Measurements from ENCODE around the gene TMEM132E.

TMEM132E gene

DNA sequence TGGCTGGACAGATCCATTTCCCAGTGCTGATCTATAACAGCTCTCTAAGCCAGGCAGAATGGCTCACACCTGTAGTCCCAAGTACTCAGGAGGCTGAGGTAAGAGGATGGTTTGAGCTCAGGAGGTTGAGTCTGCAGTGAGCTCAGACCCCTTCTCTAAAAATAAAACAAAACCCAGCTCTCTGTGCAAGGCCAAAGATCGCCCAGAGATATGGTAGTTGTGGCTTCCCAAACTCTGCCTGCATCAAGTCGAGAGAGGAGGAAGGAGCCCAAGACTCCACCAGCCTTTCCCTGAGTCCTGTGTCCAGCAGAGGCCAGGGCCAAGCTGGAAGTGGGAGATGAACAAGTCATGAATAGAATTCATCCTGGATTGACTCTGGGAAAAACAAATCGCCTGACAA is 88.8 kb downstream of the TMEM132E start:
- no peak for DNase-seq

DNA sequence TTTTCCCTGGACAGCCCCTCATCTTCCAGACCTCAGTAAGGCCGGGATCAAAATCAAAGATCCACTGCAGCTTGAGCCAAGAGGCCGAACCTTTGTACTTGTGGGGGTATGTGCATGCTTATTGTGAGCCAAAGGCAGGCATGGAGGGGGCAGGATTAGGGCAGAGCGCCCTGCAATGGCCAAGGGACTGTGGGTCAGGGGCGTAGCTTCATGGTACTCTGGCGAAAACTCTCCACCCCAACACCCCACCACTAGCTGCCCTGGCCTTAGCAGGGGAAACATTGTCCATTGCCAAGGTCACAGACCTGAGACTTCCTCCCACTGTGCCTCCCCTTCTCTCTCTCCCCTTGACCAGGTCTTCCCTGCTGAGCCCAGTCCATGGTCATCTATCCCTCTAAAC is 90.1 kb downstream of the TMEM132E start:
- DNase-seq = no peak

DNA sequence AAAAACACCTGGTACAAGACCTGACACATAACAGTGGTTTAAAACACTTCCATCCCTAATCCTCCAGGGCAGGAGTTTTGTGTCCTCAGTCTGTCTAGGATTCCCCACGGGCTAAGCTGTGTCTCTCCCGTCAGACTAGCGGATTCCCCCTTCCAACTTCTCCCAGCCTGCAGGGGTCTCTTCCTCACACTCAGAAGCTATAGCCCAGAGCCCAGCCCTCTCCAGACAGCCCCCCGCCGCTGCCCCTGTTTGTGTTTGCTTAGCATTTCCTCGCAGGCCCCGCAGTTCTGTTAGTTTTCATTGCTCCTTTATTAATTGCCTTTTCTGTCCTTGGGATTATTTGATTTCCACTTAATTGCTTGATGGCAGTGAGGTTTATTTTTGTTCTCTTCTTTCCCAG is 91.2 kb downstream of the TMEM132E start:
- DNase-seq = no peak

DNA sequence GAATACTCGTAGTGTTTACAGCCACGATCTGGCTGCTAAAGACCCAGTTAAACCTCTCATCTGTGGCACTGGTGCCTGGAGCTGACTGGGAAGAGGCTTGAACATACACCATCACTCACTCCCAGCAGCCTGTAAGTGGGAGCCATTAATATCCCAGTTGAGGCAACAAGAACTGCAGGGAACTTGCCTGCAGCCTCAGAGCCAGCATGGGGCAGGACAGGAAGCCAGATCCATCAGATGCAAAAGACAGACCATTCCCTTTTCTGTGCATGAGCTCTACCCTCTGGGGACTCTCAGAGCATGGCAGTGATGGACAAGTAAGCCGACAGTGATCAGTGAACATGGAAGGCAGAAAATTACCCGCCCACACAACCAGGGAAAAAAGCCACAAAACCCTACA is 91.8 kb downstream of the TMEM132E start:
- no peak for DNase-seq

DNA sequence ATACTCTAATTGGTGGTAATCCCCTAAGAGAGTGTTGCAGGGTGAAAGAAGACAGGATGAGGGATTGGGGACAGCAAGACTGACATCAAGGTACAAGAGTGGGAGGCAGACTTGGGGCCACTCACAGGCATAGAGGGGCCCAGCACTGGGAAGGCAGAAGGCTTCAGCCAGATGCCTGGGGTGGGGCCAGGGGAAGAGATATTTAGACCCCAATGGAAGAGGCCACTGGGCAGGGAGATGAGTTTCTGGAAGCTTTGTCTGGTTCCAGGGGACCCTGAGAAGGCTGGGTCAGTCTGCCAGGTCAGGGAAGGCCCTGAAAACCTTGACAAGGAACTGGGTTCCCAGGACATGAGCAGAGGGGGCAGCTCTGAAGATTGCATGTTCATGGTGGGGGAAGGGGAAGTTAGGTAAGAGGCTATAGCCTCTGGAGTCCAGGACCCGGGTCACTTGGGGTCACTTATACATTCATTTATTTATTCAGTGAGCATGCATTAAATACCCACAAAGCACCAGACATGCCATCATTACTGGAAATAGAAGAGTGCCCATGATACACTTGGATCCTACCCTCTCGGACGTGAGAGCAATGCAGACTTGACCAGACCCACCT is 92.9 kb downstream of the TMEM132E start:
- no peak for DNase-seq

DNA sequence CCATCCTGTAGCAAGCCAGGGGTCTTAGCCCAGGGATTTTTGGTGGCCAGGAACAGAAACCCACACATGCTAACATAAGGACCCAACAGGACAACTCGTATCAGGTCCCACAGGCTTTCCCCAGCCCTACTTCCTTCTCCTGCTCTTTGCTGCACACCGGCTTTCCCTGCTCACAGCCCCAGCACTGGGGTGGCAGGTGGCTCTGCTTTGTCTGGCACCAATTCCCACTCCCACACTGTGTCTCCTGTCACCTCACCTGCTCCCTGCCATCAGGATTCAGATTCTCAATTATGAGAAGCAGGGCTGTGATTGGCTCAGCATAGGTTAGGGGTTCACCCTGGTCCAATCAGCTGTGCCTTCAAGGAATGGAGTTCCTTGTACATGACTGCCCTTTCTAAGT is 94.1 kb downstream of the TMEM132E start:
- DNase-seq = no peak

DNA sequence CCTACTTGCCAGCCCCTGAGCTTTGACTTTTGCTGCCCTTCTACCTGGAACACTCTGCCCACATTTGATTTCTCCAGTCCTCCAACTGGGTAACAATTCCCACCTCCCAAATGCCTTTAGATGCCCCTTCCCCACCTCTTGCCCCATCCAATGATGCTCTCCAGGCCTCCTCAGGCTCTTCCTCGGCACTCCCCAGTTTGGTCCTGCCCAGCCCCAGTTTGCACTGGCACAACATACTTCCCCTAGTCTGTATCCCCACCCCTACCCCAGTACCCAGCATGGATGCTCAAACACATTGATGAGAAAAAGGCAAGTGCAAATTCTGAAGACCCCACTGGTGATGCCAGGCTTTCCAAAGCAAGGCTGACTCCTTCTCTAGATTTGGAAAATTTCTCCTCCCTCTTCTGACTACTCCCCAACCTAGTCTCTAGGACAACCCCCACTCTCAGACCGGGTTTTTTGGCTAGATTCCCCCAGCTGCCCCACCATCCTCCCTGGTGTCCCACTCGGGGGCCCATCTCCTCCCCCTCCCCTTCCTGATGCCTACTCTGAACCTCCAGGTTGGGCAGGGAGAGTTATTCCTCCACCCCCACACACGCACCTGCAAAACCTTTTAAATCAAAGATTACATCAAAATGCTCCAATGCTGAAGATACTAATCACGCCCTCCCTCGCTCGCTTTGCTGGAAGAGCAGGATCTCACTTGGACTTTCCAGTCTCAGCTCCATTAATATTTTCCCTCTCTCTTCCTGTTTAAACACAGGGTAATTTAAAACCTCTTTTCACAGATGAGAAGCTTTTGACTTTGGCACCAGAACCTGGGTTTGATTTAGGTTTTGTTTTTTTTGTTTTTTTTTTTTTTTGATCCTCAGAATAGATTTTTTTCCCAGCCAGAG is 94.9 kb downstream of the TMEM132E start:
- DNase-seq = no peak

DNA sequence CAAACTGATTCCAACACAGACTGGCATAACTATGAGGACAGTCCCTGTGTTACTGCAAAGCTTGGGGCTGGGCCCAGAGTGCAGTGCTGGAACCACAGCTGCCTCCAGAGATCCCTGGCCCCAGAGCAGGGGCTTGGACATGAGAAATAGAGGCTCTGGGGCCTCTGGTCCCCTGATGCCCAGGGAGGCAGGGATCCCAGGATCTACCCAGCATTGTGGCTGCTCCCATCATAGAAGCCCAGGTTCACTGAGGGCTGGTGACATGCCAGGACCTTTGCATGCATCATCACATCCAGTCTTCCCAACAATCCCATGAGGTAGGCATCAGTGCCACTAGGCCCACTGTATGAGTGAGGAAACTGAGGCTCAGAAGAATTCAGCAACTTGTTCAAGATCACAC is 95.8 kb downstream of the TMEM132E start:
- no peak for DNase-seq

DNA sequence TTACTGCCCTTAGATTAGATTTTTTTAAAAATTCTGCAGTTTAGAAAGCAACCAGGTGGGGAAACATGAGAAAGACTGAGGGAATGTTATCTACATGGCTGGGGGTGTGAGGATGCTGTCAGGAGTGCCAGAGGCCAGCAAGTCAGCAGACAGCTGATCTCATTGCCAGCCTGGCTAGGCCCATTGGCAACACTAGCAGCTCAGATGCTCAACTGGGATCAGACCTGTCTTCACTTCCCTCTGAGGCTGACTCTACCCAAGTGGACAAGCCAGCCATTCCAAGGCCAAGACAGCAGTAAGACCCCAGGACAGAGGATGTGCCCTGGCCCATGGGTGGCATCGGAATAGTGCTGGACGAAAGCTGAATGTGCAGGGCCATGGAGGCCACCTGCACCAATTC is 96.2 kb downstream of the TMEM132E start:
- DNase-seq = no peak

DNA sequence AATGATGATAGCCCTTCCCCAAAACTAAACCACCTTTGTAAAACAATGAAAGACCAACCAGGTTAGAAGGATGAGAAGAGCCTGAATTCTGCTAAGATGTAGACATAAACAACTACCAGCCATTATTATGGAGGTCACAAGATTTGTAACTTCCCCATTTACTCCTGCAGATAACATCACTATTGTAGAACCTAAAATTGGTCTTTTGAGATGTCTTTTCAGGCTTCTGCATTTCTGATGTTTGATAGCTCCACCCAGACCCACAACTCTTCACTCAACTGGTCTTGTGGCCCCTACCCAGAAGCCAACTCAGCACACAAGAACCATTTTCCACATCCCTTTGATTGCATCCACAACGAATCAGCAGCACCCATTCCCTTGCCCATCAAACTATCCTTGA is 100.8 kb downstream of the TMEM132E start:
- no peak for DNase-seq

DNA sequence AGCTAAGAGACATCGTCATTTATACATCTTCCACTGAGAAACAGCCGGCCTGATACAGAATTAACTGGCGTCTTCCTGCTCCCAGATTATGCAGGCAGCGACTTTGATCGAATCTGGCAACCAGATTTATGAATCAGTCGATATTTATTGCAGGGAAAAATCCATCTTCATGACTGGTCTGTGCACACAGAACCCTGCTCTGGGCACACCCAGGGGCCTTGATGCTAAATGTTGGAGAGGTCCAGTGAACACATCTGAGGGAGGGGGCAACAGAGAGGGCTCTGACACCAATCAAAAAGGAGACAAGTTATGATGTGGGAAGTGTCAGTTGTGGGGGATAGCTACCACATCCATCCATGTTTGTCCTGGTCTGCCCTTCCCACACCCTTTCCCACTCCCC is 102.9 kb downstream of the TMEM132E start:
- no peak for DNase-seq

DNA sequence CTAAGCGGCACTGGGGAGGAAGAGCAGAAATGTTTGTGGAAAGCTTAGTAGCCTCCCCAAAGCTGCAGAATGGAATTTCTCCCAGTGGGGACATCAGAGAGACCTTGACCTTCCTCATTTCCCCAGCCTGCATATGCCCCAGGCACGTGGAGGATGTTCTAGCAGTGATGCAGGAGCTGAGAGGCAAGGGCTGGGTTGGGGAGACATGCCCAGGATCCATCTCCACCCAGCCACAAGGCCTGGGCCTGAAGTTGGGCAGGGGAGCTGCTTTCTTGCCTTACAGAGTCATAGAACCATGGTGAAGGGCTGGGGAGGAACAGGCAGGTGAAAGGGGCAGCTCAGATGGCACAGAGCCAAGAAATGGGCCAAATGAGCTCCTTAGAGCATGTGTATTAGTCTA is 104.0 kb downstream of the TMEM132E start:
- DNase-seq = no peak
